Activated gamma-delta T cell (primary cell): ENCODE data around the gene DAAM2.

Experiments used
- DNase-seq: peaks from one replicate; lab custom pipeline; 2025; lab: John Stamatoyannopoulos, UW

DAAM2 gene

DNA sequence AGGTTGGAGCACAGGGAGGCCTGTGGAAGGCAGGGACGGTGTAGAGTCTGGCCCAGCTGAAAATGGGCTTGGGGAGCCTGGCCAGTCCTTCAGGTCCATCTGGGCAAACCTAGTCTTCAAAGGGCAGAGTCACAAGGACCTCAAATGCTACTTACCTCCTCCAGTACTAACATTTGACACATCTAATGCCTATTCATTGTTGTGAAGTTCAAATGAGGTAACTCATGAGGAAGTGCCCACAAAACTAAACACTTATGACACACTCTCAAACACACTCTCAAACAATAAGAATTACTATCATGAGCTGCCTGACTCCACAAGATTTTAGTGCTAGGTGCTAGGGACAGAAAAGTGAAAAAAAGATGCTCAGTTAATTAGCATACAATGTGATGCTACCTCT lies 27.1 kb downstream of the DAAM2 start:
- no peak for DNase-seq

DNA sequence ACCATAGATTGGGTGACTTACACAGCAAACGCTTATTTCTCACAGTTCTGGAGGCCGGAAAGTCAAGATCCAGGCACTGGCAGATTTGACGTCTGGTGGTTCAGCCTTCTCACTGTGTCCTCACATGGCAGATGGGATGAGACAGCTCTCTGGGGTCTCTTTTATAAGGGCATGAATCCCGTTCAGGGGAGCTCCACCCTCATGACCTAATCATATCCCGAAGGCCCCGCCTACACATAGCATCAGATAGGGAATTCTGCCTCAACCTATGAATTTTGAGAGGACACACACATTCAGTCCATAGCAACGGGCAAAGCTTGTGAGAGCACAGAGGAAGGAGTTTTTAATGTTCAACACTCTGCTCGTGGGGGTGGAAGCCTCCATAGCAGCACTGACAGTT lies 27.5 kb downstream of the DAAM2 start:
- no peak for DNase-seq

DNA sequence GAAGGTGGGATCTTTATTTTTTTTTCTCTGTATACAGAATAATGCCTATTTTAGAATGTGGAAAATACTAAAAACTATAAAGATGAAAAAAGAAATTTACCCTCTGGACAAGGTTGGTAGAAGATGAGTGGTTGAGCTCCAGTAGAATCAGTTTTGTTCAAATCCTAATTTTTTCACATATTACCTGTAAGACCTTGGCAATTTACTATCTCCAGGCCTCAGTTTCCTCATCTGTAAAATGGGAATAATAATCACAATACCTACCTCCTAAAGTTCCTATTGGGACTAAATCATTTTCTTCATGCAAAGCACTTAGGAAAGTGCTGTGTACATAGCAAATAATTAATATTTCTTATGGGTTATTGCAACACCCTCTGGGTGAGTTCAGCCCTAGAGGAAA lies 28.4 kb downstream of the DAAM2 start:
- no peak for DNase-seq

DNA sequence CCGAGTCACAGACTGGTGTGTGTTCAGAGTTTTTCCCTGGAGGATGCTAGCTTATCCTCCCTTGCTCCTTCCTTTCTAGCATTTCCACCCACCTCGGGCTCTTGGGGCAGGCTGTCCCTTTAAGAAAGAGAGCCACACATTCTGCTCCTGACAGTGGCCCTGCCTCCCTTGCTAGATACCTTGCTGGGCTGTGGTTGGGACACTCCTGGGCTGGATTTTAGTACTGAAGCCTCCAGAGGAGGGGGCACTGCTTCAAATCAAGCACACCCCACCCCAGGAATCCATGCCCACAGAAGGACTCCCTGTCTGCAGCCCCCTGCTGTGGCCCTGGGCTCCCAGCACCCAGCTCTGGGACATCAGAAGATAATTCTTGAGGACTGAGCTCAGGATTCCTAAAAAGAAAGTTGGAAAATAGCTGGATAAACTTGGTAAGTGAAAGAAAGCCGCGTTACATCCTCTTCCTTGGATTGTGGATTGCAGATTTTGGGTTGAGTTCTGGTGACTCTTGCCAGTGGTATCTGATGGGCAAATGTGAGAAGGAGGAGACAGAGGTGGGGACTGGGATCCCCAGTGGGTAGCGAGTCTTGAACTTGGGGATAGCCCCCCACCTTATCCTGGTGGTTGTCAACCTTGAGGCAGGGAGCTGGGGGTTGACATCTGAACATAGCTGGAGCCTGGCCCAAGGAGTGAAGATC lies 29.0 kb downstream of the DAAM2 start:
- DNase-seq: no peak

DNA sequence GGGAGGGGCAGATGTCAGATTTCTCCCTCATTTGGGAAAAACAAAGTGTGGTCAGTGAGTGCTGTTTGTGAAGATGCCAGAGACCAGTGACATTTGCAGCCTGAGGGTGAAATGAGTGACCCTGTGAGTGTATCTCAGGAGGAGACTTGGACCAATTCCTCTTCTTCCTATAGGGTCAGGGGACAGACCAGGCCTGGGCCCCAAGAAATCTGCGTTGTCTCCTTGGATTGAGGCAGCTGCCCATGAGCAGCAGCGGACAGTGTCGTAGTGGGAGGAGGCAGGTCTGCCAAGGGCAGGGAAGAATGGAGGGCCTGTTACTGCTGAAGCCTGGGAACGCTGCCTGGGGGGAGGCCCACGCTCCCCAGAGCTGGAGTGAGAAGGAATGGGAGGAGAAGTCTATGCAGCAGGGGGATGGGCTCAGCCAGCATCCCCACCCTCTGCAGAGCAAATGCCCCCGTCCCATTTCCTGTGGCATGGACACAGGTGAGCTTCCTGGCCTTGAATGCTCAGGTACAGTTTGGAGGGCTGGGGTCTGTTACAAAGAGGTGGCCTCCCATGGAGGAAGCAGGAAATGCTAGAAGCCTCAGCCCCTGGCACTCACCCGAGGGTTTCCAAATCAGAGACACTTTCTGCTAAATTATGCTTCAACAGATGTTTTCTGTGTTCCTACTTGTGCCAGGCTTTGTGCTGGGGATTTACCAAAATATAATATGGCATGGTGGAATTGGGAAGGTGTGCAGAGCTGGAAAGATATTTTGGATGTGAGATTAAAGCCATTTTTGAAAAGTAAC lies 29.8 kb downstream of the DAAM2 start:
- DNase-seq: no peak

DNA sequence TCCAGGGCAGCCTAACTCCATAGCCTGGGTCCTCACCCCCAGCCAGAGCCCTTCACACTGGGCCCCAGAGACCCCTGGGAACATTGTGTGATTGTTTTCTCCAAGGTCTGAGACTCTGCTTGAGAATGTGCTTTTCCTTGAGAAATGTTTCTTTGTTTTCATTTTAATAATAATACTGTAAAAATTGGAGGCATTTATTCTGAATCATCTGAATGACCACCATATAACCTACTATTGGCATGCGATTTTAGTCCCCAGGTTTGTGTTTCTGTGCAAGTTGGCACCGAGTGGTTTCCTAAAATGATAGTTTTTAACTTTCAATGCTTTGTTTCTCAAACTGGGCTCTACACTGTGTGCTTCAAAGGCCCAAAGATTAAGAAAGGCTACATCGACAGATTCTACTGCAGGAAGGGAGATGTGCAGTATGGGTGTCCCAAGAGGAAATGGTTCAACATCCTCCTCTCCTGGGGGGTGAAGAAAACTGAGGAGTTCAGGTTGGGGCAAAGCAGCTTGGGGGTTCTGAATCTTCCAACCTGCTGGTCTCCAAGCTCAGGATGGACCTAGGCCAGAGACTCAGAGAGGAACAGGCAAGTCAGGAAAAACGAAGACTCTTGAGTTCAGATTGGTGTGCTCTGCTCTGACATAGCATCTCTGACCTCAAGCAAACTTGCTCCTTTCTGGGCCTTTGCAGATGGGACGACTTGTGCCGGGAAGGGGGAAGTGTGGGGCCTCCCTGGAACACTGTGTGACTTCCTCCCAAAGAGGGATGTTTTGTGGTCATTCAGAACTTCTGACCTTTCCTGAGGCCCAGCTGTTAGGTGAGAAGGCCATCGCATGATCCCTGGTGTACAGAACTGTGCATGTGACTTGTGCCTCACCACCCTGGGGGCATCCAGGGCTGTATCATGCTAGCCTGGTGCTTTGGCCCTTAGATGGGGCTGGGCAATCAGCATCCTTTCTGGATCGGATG lies 31.0 kb downstream of the DAAM2 start:
- no peak for DNase-seq

DNA sequence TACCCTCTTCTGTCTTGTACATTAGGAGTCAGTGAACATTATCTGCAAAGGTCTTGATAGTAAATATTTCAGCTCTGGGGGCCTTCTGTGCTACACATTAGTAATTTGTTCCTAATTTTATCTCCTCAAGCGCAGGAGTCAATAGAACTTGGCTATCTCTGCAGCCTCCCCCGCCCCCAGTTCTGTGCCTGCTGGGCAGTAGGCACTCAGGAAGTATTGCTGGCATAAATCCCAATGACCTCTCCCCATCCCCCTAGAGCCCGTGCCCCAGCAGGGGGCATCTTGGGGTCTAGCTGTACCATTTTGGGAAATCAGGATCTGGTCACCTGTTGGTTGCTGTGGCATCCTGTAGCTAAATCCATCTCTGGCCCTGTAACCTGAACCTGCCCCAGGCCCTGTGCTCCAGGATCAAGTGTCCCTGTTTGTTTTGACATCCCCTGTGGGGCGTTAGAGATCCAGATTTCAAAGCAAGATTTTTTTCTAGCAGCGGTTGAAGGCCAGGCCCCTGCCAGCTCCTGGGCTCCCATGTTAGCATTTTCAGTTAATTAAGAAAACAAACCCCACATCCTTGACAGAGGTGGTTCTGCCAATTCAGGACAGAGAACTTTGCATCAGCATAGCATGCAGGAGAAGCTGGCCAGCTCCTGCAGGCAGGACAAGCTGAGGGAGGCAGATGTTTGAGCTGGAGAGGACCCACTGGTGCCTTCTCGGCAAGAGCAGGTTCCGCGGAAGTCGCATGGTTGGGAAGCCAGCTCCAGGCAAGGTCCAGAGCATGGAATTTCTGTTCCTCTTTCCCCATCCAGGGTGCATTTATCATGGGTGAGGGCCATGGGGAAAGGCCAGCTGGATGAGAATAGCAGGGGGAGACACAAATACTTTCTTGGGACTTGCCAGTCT lies 32.1 kb downstream of the DAAM2 start:
- DNase-seq: no peak

DNA sequence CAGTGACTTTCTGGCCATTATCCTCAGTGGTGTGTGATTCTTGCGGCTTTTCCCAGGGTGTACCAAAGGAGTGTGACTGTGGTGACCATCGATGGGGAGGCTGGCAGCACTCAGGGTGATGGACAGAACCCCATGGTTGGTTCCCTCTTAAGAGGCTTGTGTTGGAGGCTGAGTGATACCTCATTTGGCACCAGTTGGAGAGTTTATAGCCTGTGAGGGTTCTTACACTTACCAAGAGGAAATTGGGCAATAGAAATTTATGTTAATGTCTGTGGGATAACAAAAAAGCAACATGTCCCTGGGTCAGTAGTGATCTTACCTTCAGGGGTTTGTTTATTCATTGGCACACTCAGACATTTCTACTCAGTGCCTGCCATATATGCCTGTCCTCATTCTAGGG lies 37.2 kb downstream of the DAAM2 start:
- DNase-seq: no peak

DNA sequence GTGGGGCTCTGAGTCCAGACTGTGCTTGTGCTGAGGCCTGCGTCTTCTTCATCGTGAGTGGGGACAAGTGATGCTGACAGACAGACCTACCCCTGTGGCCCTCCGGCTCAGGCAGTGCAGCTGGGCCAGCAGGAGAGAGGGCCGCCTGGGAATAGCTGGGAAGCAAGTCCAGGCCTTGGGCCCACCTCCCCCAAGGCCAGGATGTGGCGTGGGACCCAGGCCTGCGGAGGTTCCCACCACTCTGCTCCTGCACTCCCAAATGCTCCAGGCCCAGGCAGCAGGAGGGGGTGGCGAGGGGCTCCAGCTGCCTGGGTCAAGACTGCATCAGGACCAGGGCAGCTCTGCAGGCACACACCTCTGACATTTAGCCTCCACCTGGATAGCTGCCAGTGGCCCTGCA lies 38.3 kb downstream of the DAAM2 start:
- DNase-seq: no peak

DNA sequence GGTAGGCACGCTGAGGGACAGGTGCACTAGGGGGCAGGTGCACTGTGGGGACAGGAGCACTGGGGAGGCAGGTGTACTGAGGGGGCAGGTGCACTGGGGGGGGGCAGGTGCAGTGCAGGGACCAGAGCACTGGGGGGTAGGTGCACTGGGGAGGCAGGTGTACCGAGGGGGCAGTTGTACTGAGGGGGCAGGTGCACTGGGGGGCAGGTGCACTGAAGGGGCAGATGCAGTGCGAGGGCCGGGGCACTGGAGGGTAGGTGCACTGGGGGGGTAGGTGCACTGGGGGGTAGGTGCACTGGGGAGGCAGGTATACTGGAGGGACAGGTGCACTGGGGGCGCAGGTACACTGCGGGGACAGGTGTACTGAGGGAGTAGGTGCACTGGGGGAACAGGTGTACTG lies 39.5 kb downstream of the DAAM2 start:
- no peak for DNase-seq

DNA sequence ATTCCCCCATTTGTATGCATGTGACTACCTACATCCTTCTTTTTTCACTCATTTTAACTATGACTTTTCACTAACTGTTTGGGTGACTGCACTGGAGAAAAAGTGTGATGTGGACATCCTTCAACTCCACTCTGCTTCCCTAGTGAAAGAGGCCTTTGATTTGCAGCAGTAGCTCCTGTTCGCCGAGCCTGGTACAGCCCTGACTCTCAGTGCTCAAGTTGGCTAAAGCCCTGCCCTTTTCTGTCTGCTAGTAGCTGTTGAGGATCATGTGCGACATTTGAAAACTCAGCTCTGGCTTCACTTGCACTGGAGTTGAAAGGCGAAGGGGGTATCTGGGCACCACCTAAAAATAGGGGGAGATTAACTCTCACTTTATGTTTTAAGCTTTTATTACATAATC lies 42.1 kb downstream of the DAAM2 start:
- DNase-seq: no peak

DNA sequence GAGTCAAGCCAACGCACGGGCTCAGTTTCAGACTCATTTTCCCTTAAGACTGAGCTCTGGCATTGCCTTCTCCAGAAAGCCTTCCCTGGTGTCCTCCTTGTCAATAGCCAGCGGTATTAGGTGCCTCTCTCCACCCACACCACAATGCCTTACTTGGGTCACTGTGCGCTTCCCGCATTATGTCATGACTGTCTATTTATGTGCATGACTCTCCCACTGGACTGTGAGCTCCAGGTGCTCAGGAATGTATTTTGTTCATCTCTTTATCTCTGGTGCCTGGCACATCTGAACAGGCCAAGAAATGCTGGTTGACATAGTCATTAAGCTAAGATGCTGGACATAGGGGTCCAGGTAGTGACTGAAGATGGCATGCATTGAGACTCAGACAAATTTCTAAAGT lies 42.7 kb downstream of the DAAM2 start:
- no peak for DNase-seq

DNA sequence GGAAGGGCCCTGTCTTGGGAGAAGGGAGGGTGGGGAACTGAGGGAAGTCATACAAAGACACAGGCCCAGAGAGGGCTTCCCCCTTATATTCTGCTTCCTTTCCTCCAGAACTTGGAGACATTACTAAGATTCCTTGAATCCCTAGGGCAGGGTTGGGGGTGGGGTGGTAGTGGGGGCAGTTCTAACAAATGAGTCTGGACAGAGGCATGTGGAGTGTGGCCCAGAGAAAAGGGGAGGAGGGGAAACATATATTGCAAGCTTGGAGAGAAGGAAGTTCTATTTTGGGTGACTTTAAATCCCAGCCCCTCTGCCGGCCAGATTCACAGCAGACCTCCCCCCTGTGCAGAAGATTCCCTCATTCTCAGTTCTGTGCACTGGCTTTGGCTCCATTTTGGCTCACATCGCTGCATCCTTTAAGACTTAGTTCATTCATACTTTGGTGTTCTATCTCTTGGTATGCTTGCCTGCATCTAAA lies 43.7 kb downstream of the DAAM2 start:
- no peak for DNase-seq

DNA sequence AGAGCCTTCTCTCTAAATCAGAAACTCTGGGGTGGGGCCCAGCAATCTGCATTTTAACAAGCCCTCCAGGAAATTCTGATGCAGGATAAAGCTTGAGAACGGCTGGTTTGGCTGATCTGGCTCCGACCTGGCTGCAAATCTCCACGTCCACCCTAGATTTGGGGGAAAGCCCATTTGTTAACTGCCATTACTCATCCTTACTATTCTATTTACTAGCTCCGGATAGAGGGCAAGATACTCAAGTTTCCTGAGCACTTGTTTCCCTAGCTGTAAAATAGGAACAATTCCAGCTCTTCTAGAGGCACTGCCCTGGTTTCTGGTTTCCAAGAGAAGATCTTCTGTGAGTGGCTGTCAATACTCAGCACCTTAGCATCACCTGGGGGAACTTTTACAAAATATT lies 44.4 kb downstream of the DAAM2 start:
- DNase-seq: no peak

DNA sequence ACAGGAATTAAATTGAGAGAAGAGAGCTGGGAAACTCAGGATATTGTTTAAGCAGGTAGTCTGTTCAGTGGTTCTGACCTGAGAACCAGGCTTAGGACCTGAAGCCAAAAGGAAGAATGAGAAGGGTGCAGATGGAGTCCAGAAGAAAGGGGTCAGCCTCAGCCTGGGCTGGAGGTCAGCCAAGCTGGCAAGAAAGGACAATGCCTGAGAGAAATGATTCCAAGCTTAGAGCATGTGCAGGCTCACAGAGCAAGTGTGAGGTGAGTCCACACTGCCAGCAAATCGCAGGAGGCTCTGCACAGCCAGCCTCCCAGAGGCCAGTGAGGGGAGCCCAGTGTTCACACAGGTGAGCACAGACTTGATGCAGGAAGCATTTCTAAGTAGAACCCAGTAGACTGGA lies 47.3 kb downstream of the DAAM2 start:
- DNase-seq: no peak

DNA sequence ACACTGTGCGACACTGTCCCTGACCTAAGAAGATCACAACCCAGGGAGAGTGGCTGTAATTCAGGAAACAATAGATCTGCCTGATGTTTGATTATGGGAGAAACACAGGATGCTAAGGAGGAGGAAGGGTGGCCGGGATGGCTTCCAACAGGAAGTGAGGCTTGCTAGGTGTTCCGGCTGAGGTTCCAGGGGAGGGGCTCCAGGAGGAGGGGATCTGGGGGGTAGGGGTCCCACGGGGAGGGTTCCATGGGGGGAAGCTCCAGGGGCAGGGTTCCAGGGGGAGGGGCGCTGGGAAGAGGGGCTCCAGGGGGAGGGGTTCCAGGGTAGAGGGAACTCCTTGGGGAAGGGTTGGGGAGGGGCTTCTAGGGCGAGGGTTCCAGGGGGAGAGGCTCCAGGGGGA lies 48.6 kb downstream of the DAAM2 start:
- DNase-seq: no peak

DNA sequence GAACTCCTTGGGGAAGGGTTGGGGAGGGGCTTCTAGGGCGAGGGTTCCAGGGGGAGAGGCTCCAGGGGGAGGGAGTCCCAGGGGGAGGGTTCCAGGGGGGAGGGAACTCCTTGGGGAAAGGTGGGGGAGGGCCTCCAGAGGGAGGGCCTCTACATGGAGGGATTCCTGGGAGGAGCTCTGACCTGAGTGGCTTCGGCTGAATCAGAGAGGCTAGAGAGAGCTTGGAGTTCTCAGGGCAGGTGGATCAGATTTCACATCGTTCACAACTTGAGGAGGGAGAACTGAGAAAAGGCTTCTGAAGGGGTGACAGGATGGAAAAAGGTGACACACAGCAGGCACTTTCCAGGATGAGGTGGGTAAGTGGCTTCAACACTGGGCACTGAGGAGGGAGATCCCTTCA lies 49.1 kb downstream of the DAAM2 start:
- DNase-seq: no peak

DNA sequence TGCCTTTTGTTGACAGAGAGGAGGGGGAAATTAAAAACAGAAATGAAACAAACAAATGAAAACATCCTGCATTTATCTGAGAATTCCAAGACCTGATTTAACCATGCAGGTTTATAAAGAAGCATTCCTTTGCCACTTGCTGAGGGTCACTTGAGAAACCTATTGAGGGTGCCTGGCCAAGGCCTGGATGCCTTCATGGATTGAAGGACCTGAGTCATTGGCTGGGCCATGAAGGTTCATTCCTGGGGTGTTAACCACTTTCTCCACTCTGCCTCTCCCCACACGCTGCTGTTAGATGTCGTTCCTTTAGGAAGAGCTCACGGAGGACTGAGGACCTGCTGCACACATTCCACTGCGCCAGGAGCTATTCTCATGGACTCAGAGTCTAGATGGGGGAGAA lies 49.7 kb downstream of the DAAM2 start:
- no peak for DNase-seq

DNA sequence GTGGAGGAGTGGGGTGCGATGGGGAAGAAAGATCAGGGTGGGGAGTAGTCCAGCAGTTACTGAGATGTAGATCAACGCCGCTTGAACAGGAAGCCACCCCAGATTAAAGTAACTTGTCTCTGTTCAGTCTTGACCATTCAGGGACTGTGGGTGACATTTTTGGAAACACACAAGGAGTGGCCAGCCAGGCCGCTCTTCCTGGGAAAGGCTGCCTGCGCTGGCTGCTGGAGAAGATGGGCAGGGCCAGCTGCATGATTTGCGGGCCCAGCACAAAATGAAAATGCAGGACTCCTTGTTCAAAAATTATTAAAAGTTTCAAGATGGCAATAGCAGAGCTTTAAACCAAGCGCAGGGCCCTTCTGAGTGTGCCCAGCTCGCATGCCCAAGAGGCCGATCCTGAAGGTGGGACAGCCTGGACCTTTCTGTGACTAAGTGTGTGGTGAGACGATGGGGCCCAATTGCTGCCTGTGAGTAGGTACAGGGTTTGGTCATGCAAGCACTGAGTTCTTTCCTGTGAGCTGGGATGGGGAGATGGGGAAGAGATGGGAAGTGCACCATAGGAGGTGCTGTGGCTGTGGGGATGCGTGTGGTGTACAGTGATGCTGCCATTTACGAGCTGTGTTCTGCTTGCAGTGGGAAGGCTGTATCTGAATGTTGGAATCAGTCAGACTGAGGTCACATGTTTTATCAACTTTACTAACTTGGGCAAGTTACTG lies 51.3 kb downstream of the DAAM2 start:
- no peak for DNase-seq

DNA sequence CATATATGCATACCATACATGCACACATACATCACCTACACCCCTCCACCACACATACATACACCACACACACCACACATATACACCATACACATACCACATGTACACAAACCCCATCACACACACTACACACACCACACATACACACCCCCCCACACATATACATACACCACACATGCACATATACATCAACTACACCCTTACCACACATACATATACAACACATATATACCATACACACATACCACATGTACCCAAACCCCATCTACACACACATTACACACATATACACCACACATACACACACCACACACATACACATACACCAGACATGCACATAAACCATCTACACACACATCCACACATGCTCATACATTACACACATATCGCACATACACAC lies 52.7 kb downstream of the DAAM2 start:
- no peak for DNase-seq

DNA sequence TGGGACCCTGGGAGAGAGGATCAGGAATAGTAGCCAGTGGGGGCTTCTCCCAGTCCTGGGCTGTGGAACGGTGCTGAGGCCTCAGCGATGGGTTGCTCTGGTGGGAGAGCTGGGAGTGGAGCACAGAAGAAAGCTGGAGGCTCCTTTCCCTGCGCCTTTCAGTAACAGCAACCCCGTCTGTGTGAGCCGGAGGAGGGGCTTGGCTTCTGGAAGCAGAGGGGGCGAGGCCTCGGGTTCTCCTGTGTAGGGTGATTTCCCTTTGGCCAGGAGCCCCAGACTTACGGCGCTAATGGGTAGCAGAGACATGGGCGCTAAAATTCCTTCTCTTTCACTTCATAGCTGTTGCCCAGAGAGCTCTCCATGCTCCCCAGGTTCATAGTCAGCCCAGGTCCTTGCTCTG lies 55.0 kb downstream of the DAAM2 start:
- DNase-seq: no peak
